ENCODE results near the gene PRPF6. TPM values are rescaled to one million over a fixed set of nuclear protein-coding genes. Genes with fewer than 3 reads are reported as not detected.

The PRPF6 gene
- total RNA-seq, 1 experiment from 2014 or later: 88.4 TPM

- Histone ChIP-seq H3K27me3 (ENCODE audit: control insufficient read depth, insufficient read depth, low read length) (no peaks in the 10 kb centered on the region), H3K36me3 (ENCODE audit: control insufficient read depth, insufficient read depth, low read length) (no peaks in the 10 kb centered on the region), H3K4me1 (ENCODE audit: control insufficient read depth, insufficient read depth, low read length) (peaks cover 64% of the 10 kb centered on the region), H3K27ac (ENCODE audit: low read length) (no peak overlapping the region), H3K4me3 (ENCODE audit: low read depth in 2 of 2, low read length in 2 of 2) (no peak overlapping the region), H3K9me3 (ENCODE audit: control insufficient read depth, insufficient read depth, low read depth, low read length) (no peaks in the 10 kb centered on the region)
- DNase-seq (ENCODE audit: low read depth, low spot score) (no peak), ATAC-seq (no peak)
- ChIA-PET POLR2A (interaction anchor here (0.7 kb wide), 1 partner anchor 11 kb away, joined by 3 read pairs; no protein-coding TSS in a partner anchor), CTCF (interaction anchor here (0.6 to 1.6 kb wide), 2 partner anchors 14 to 19 kb away, joined by 3 to 9 read pairs; no protein-coding TSS in a partner anchor)
- intact Hi-C loops (cut with micrococcal nuclease; ENCODE audit: unreplicated experiment) (no loop called here), in situ Hi-C loops (cut with HindIII; ENCODE audit: low pct_unique_long_range_greater_than_20kb, low sequenced_read_pairs) (no loop called here)
- TF ChIP-seq CTCF (IDR thresholded peaks at IDR 0.05) (no peak), POLR2AphosphoS5 (IDR thresholded peaks at IDR 0.05; ENCODE audit: low read depth, low read length) (no peak), TCF7L2 (IDR thresholded peaks at IDR 0.05; ENCODE audit: low read depth, low read length) (no peak), REST (IDR thresholded peaks at IDR 0.05; ENCODE audit: insufficient read depth in 1 of 2, low read depth in 2 of 2, low read length in 1 of 2) (no peak), SIN3A (IDR thresholded peaks at IDR 0.05; ENCODE audit: borderline replicate concordance, insufficient read depth, low read depth, low read length) (no peak)
- BruUV-seq (replicated peaks): no TSS peak
These were observed 72.3 kb downstream of the PRPF6 start for GRCh38 chr20:64052987-64053840.

- no peak for DNase-seq (ENCODE audit: low read depth, low spot score)
- POLR2A ChIA-PET: interaction anchor here (0.7 kb wide), 1 partner anchor 10 kb away, joined by 3 read pairs; no protein-coding TSS in a partner anchor
- peaks cover 67% of the 10 kb centered on the region for H3K4me1 ChIP-seq (ENCODE audit: control insufficient read depth, insufficient read depth, low read length)
- no peaks in the 10 kb centered on the region for H3K36me3 ChIP-seq (ENCODE audit: control insufficient read depth, insufficient read depth, low read length)
- peak overlapping the region; percentile 52 for H3K27ac ChIP-seq (ENCODE audit: low read length)
- H3K9me3 ChIP-seq (ENCODE audit: control insufficient read depth, insufficient read depth, low read depth, low read length): no peaks in the 10 kb centered on the region
- intact Hi-C loops (cut with micrococcal nuclease; ENCODE audit: unreplicated experiment): no loop called here
- H3K27me3 ChIP-seq (ENCODE audit: control insufficient read depth, insufficient read depth, low read length): no peaks in the 10 kb centered on the region
- peak; percentile 37 for ATAC-seq
- H3K4me3 ChIP-seq (ENCODE audit: low read depth in 2 of 2, low read length in 2 of 2): no peak overlapping the region
- no TSS peak for BruUV-seq (replicated peaks)
- CTCF ChIA-PET: interaction anchor here (0.6 to 1.6 kb wide), 3 partner anchors 13 to 20 kb away, joined by 3 to 9 read pairs (median 3); no protein-coding TSS in a partner anchor
- TF ChIP-seq REST (IDR thresholded peaks at IDR 0.05; ENCODE audit: insufficient read depth in 1 of 2, low read depth in 2 of 2, low read length in 1 of 2) (no peak), POLR2AphosphoS5 (IDR thresholded peaks at IDR 0.05; ENCODE audit: low read depth, low read length) (no peak), SIN3A (IDR thresholded peaks at IDR 0.05; ENCODE audit: borderline replicate concordance, insufficient read depth, low read depth, low read length) (no peak), CTCF (IDR thresholded peaks at IDR 0.05) (peak; percentile 72), TCF7L2 (IDR thresholded peaks at IDR 0.05; ENCODE audit: low read depth, low read length) (no peak)
- in situ Hi-C loops (cut with HindIII; ENCODE audit: low pct_unique_long_range_greater_than_20kb, low sequenced_read_pairs): no loop called here
These were observed 73.1 kb downstream of the PRPF6 start for GRCh38 chr20:64053841-64054661.
